Heart left ventricle (tissue), 16 donors: ENCODE measurements around the gene AP3M1. TPM values are rescaled to one million over a fixed set of nuclear protein-coding genes. Genes with fewer than 3 reads are reported as not detected.

ENCODE experiments used
- ATAC-seq, 4 donors: fragments of 200-7000 bp; cut with Tn5 transposase; one replicate each; pipeline ENCODE4 v1.9.1; 2020 to 2022; ENCODE audit warnings: moderate library complexity in 4 of 4, mild to moderate bottlenecking in 3 of 4, moderate number of reproducible peaks in 1 of 4
- DNase-seq, 5 donors: peaks; one replicate each; pipeline ENCODE4 v3.0.0-alpha.2; 2020
- H3K27ac ChIP-seq, 12 donors: fragments of 200-600 bp; sonication (generic) in 4 of 12; one replicate each; pipeline versions ENCODE4 v1.5.0 to v1.8.0; 2016 to 2022; ENCODE audit warnings: mild to moderate bottlenecking in 2 of 12
- H3K27me3 ChIP-seq, 9 donors: fragments of 200-600 bp; sonication (generic) in 2 of 9; one replicate each; pipeline versions ENCODE4 v1.5.1 to v1.8.0; 2016 to 2022; ENCODE audit warnings: mild to moderate bottlenecking in 3 of 9
- H3K36me3 ChIP-seq, 9 donors: fragments of 200-600 bp; sonication (generic) in 2 of 9; one replicate each; pipeline versions ENCODE4 v1.5.0 to v1.8.0; 2018 to 2022; ENCODE audit warnings: mild to moderate bottlenecking in 2 of 9
- H3K4me1 ChIP-seq, 12 donors: fragments of 200-600 bp; sonication (generic) in 4 of 12; one replicate each; pipeline versions ENCODE4 v1.5.0 to v1.8.0; 2016 to 2022; ENCODE audit warnings: mild to moderate bottlenecking in 3 of 12
- H3K4me3 ChIP-seq, 12 donors: fragments of 200-600 bp; sonication (generic) in 4 of 12; one replicate each; pipeline versions ENCODE4 v1.5.0 to v1.8.0; 2017 to 2022; ENCODE audit warnings: mild to moderate bottlenecking in 9 of 12, moderate library complexity in 4 of 12
- H3K9me3 ChIP-seq, 12 donors: fragments of 200-600 bp; sonication (generic) in 4 of 12; one replicate each; pipeline versions ENCODE4 v1.5.0 to v1.8.0; 2016 to 2022; ENCODE audit warnings: mild to moderate bottlenecking in 1 of 12
- CTCF ChIP-seq, 12 donors: fragments of 200-600 bp; sonication (generic) in 4 of 12; IDR thresholded peaks; one replicate each; pipeline versions ENCODE4 v1.5.0 to v1.8.0; 2018 to 2022; ENCODE audit warnings: antibody characterized with exemption in 12 of 12, mild to moderate bottlenecking in 5 of 12
- POLR2A ChIP-seq, 2 donors: fragments of 450-650 bp; IDR thresholded peaks; one replicate each; pipeline ENCODE4 v1.6.1; 2017; ENCODE audit warnings: antibody characterized with exemption in 2 of 2, mild to moderate bottlenecking in 2 of 2, moderate library complexity in 2 of 2
- WGBS, 4 donors: extraction: QIAGEN DNeasy Blood & Tissue Kit in 2 of 4; methylation state at CpG; one replicate each; pipeline versions ENCODE4 v1.1.5 to v1.1.7; 2013 to 2018; 5-methylcytosine and 5-hydroxymethylcytosine counted together
- intact Hi-C, 10 donors: fragments of 100-400 bp; cut with DNase I; formaldehyde crosslinking; loops; one replicate each; pipeline versions ENCODE4 v1.11.1 to v1.14.2; 2022
- polyA plus RNA-seq, 2 donors: library from polyadenylated mRNA; stranded (reverse); fragments of 200-250 nt; gene quantifications; one replicate each; pipeline ENCODE4 v1.2.3, GENCODE V29; 2013
- total RNA-seq, 9 donors: library from RNA; depleted of rRNA in 2 of 9; stranded (reverse); fragments of >200 nt in 2 of 9; fragmentation: NEBNext Ultra II Directional in 3 of 9; extraction: Animal tissue kit (Norgen Biotek cat#: 25700) in 3 of 9; gene quantifications; one replicate each; pipeline versions ENCODE4 v1.1.0 to v1.2.4, GENCODE V29; 2016 to 2023
- donor health status: ischemic (EF 13 %, LVEDD 7.1; RV severe dilation, severe dysfunction).
- donor health status: healthy with polysubstance abuse.
- donor health status: DM: no; HTN: yes; CAD: no.
- donor health status: DM: no; HTN: no; CAD: no.
- donor health status: ischemic (EF 25% LVEDD 6.9; RV normal size, moderate dysfunction).
- donor health status: ischemic (EF 25% LVEDD 5.7; RV mildly dilated, moderate dysfunction).
- donor health status: healthy.
- donor health status: DM: yes; HTN: yes; CAD: no.
- donor health status: ischemic (EF 35%, LVEDD 5.7; RV mildly dilated, moderate dysfunction).
- donor health status: nonischemic (EF 11% LVEDD 7.7; RV severe dilation, severe dysfunction).
- donor health status: DM: yes; HTN: yes; CAD: no.
- donor health status: PGD.
- donor health status: ischemic (EF 29% LVEDD 5.4; RV normal size, mild dysfunction).
- donor health status: nonischemic (EF 23%, LVEDD 6.1; RV moderate dilation, normal function).

The AP3M1 gene
- total and polyA plus RNA-seq, 11 donors = 7.8 to 37.0 (median 30.5) TPM

GRCh38 chr10:74079028-74079935 lies 71.3 kb downstream of the AP3M1 start:
- no peak for ATAC-seq
- Histone ChIP-seq H3K4me1 (peaks cover 10 to 54% (median 28%) of the 10 kb centered on the region in 12 donors), H3K9me3 (no peaks in the 10 kb centered on the region), H3K4me3 (no peak overlapping the region), H3K36me3 (peaks cover 0 to 66% (median 46%) of the 10 kb centered on the region in 9 donors), H3K27ac (peak overlapping the region in 3 of 12 donors; percentile 1 to 42 (median 40)), H3K27me3 (no peaks in the 10 kb centered on the region)
- TF ChIP-seq POLR2A (IDR thresholded peaks at IDR 0.05) (no peak), CTCF (IDR thresholded peaks at IDR 0.05) (no peak)
- WGBS, 4 donors = 64 to 73% (median 68%) methylated on average over 4 of the region's 4 CpGs
- no peak for DNase-seq
- intact Hi-C loops = loop anchor here in 4 of 10 donors (5.0 to 10.0 kb wide), 4 partner anchors 74 to 137 kb away; partner anchors contain the start of gene VCL (in 3 of the 4)

- 63 to 74% (median 69%) methylated on average over 1 of the region's 1 CpG for whole genome bisulfite sequencing, 4 donors
- Histone ChIP-seq H3K36me3 (peaks cover 4 to 66% (median 46%) of the 10 kb centered on the region in 9 donors), H3K4me3 (no peak overlapping the region), H3K9me3 (no peaks in the 10 kb centered on the region), H3K27me3 (no peaks in the 10 kb centered on the region), H3K27ac (peak overlapping the region in 2 of 12 donors; percentile 40 to 42), H3K4me1 (peaks cover 10 to 54% (median 28%) of the 10 kb centered on the region in 12 donors)
- no peak for DNase-seq
- no peak for TF ChIP-seq CTCF (IDR thresholded peaks at IDR 0.05)
- TF ChIP-seq POLR2A (IDR thresholded peaks at IDR 0.05) = no peak
- no peak for ATAC-seq
- intact Hi-C loops = loop anchor here in 4 of 10 donors (5.0 to 10.0 kb wide), 4 partner anchors 73 to 136 kb away; partner anchors contain the start of gene VCL (in 3 of the 4)
Measured at GRCh38 chr10:74078037-74078436, 72.6 kb downstream of the AP3M1 start.

GRCh38 chr10:74077416-74077815 lies 73.2 kb downstream of the AP3M1 start:
- Histone ChIP-seq H3K4me1 (peaks cover 10 to 57% (median 33%) of the 10 kb centered on the region in 12 donors), H3K4me3 (no peak overlapping the region), H3K27me3 (no peaks in the 10 kb centered on the region), H3K9me3 (no peaks in the 10 kb centered on the region), H3K27ac (no peak overlapping the region), H3K36me3 (peaks cover 5 to 66% (median 49%) of the 10 kb centered on the region in 9 donors)
- intact Hi-C loops = loop anchor here in 4 of 10 donors (5.0 to 10.0 kb wide), 4 partner anchors 73 to 135 kb away; partner anchors contain the start of gene VCL (in 3 of the 4)
- no peak for ATAC-seq
- TF ChIP-seq POLR2A (IDR thresholded peaks at IDR 0.05) (no peak), CTCF (IDR thresholded peaks at IDR 0.05) (no peak)
- no peak for DNase-seq
- WGBS, 4 donors = 93 to 97% (median 95%) methylated on average over 4 of the region's 4 CpGs

- no peaks in the 10 kb centered on the region for H3K27me3 ChIP-seq
- ATAC-seq (no peak), DNase-seq (no peak)
- H3K4me3 ChIP-seq = no peak overlapping the region
- 77 to 92% (median 86%) methylated on average over 2 of the region's 2 CpGs for WGBS, 4 donors
- no peaks in the 10 kb centered on the region for H3K9me3 ChIP-seq
- H3K36me3 ChIP-seq = peaks cover 5 to 66% (median 44%) of the 10 kb centered on the region in 9 donors
- peaks cover 8 to 57% (median 36%) of the 10 kb centered on the region in 12 donors for H3K4me1 ChIP-seq
- peak overlapping the region in 1 of 12 donors; percentile 4 for H3K27ac ChIP-seq
- intact Hi-C loops = loop anchor here in 4 of 10 donors (5.0 to 10.0 kb wide), 4 partner anchors 72 to 135 kb away; partner anchors contain the start of gene VCL (in 3 of the 4)
- TF ChIP-seq CTCF (IDR thresholded peaks at IDR 0.05) = no peak
- no peak for TF ChIP-seq POLR2A (IDR thresholded peaks at IDR 0.05)
Measured at GRCh38 chr10:74076961-74077360, 73.7 kb downstream of the AP3M1 start.
